HG02623 (cell line): ENCODE data around the gene RPL26.
"Not testable (repeated sequence)": the region's sequence is repeated elsewhere in the genome, so short reads cannot be mapped to it uniquely, and the experiment has no call there.

Experiments
- ATAC-seq: cut with Tn5 transposase; IDR thresholded peaks from one replicate; pipeline ENCODE4 v1.9.1; 2021; ENCODE audit warnings: moderate library complexity; ENCODE audit not compliant: unreplicated experiment

The RPL26 gene

DNA sequence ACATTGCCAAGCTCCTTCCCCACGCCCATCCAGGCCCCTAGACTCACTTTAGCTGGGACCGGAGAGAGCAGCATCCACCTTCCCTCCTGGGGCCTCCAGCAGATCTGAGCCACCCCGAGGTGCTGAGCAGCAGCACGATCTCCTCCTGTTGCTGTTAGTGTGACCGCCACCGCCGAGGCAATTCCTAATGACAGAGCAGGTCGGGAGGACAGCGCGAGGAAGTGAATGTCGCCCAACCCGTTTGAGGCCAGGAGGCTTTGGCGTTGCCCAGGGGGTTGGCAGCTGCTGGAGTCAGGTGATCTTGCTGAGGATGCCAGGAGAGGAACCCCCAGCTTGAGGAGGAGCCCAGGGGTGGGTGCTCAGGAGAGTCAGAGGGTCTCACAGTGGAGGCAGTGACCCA lies 14.6 kb upstream of the RPL26 start, which contains the start of gene RNF222:
TSS of gene RNF222 (minus strand) at position 192 of the 400 bp plus-strand sequence. CDS start 4,366 bp downstream, outside the sequence.
- ATAC-seq: no peak

DNA sequence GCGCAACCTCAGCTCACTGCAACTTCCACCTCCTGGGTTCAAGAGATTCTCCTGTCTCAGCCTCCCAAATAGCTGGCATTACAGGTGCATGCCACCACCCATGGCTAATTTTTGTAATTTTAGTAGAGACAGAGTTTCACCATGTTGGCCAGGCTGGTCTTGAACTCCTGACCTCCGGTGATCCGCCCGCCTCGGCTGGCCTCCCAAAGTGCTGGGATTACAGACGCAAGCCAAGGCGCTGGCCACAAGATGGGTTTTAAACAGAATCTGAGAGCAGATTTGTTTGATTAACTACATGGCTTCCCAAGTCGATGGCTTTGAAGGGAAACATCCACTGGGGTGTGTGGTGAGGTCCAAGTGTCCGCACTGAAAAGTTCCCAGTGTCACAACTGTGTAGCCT lies 11.5 kb upstream of the RPL26 start:
- ATAC-seq: not testable (repeated sequence)

GRCh38 chr17:8393470-8394231 lies 10.7 kb upstream of the RPL26 start:
- no peak for ATAC-seq

GRCh38 chr17:8392674-8393469 lies 9.9 kb upstream of the RPL26 start:
- no peak for ATAC-seq

- no peak for ATAC-seq
Observed at GRCh38 chr17:8392274-8392673, 9.3 kb upstream of the RPL26 start.

DNA sequence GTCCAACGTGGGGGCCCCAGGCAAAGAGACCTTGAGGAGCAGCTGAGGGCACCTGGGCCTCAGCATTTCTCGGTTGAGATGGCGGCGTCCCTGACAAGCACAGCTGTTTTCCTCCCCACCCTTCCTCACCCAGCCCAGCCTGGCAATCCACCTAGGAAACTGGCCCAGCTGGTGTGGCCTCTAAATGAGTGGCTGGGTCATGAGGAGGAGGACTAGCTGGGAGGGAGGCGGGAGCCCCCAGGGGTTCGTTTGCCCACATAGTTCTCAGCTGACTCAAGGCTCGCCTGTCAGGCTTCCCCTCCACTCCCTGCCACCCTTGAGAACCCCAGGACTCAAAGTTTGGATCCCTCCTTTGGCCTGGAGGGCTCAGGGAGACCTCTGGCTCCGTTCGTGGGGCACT lies 8.7 kb upstream of the RPL26 start:
- ATAC-seq: no peak

GRCh38 chr17:8387914-8388651 lies 5.1 kb upstream of the RPL26 start:
- ATAC-seq: no peak

DNA sequence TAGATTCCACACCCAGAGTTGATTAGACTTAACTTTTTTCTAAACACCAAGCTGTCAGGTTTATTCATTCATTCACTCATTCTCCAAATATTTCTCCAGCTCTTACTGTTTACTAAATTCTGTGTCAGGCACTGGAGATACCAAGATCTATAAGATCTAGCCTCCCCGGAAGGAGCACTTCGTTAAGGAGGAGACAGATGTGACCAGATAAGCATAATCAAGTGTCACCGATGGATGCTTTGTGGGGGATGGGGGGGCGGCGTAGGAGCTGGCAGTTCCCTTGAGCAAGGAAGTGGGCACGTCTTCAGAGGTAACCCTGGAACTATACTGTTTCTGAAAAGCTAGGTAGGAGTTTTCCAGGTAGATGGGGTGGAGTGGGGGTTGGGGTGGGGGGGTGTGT lies 3.8 kb upstream of the RPL26 start:
- no peak for ATAC-seq

- ATAC-seq: no peak
Observed at GRCh38 chr17:8384801-8385378, 1.9 kb upstream of the RPL26 start.

- no peak for ATAC-seq
Observed at GRCh38 chr17:8382880-8383142, 182 bp downstream of the RPL26 start.

DNA sequence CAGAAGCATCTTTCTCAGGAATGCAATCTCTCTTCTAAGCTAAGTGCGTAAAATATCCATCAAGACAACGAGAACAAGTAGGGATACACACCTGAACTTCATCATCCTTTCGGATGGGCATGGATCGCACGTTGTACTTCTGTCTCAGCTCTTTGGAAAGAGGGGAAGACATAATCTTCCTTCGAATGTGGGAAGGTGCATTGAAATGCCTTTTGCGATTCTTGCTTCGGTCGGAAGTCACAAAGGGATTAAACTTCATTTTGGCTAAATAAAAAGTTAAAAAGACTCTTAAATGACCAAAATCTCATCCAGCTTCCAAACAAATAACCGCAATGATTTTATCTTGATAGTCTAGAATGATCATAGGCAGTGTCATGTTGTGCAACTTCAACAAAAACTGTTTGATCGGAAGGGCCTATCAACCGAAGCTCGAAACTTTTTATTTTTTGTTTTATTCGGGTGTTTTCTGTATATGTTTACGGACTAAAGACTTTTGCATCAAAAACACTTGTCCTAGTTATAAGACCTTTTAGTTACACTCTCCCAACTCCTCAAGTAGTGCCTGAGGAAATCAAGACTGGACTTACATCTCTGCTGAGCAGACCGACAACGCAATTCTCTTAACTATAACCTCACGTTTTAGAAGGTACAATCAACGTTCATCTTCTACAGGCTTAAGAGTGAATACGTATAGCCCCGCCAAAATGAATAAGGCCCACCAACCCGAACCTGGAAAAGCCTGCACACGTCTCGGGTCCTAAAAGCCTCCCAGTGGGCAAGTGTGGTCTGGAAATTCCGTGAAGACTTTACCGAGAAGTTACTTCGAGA lies 727 bp downstream of the RPL26 start:
- ATAC-seq: no peak

- ATAC-seq: no peak
Observed at GRCh38 chr17:8380049-8380448, 2.9 kb downstream of the RPL26 start.

GRCh38 chr17:8378117-8378516 lies 4.9 kb downstream of the RPL26 start:
- not testable (repeated sequence) for ATAC-seq

DNA sequence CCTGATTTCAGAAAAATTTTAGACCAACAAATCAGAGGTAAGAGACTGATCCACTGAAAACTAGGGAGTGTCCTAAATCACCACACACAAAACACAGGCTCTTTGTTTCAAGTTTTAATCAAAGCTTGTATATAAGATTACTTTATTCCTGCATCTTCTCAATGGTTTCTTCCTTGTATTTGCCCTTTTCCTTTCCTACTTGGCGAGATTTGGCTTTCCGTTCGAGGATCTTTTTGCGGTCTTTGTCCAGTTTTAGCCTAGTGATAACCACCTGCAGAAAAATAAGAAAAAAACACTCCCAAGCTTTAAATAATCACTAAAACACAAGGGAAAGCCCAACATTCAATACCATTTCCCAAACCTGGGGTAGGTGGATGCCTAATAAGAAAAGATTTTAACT lies 5.6 kb downstream of the RPL26 start:
- ATAC-seq: no peak

DNA sequence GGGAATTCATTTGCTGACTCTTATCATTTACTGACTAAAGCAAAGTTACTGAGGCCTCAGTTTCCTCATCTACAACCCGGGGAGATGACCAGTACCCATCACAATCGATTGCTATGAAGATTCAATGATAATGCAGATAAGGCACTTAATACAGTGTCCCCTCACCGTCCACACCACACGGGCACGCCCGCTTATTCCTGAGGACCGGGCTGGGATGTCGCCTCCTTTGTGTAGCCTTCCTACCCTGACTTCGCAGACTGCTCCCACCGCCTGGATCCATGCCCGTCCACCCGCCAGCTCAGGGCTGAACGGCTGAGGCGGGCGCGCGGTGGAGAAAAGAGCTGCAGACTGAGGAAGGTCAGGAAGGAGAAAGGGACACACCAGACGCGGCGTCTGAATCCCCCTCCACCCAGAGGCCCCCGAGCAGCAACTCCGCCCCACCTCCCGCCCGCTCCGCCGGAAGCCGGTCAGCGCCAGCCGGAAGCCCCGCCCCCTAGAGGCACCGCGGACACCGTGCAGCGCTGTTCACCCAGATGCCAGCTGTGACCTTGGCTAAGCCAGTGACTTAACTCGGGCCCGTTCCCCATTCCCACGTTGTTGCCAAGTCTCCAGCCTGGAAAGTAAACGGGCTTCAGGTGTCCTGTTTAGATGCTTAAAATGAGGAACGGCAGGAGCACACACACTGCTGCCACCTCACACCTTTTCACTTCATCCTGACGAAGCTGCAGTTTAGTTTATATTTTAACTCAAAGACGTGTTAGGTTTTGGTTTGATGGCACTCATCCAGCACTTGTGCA lies 6.5 kb downstream of the RPL26 start, which contains the start of gene KRABD2:
TSS of gene KRABD2 (minus strand) at position 434 of the 797 bp plus-strand sequence.
- peak; percentile 85 for ATAC-seq

- no peak for ATAC-seq
Observed at GRCh38 chr17:8375738-8376259, 7.2 kb downstream of the RPL26 start.

DNA sequence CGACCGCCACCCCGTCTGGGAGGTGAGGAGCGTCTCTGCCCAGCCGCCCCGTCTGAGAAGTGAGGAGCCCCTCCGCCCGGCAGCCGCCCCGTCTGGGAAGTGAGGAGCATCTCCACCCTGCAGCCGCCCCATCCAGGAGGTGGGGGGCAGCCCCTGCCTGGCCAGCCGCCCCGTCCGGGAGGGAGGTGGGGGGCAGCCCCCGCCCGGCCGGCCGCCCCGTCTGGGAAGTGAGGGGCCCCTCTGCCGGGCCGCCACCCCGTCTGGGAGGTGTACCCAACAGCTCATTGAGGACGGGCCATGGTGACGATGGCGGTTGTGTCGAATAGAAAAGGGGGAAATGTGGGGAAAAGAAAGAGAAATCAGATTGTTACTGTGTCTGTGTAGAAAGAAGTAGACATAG lies 9.1 kb downstream of the RPL26 start:
- not testable (repeated sequence) for ATAC-seq

DNA sequence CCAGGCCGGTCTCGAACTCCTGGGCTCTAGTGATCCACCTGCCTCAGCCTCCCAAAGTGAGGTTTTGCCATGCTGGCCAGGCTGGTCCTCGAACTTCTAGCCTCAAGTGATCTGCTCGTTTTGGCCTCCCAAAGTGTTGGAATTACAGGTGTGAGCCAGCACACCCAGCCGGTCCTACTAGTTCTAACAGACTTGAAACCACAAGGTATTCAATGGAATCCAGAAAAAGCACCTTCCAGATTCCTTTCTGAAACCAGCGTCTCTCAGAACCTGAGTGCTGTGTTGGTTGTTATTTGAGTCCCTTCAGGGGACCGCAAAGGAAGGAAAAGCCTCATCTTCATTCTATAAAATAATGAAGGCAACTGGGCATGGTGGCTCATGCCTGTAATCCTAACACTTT lies 10.6 kb downstream of the RPL26 start:
- ATAC-seq: no peak

- no peak for ATAC-seq
Observed at GRCh38 chr17:8371786-8372185, 11.2 kb downstream of the RPL26 start.
